ENCODE measurements around the gene EHMT2. TPM values are rescaled to one million over a fixed set of nuclear protein-coding genes. Genes with fewer than 3 reads are reported as not detected.

EHMT2 gene
- total and polyA plus RNA-seq, 2 of the 13 experiments (the other 11 are each of a cell fraction or from before 2014, with no cell fraction given) = 55.2 to 69.2 TPM

DNA sequence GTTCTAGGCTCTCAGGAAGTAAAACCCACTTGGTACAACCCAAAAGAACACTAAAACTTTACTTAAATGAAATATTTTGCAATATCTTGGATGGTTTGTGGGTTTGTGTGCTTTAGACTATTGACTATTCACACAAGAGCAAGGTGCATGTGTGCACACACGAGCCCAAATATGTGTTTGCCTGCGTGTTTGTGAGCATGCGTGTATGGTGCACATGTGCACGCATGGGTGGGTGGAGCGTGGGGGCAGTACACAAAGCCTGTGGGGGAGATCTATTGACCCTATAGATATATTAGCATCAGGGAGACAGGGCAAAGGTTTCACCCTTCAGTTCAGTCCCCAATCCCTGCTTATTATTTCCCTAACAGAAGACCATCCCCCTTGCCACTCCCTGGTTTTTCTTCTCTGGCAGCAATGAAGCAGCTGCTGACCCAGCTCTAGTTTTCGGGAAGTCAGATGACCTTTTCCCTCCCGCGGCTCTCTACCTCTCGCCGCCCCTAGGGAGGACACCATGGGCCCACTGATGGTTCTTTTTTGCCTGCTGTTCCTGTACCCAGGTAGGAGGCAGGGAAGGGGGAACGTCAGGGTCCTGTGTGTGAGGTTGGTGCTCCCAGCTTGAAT is 29.9 kb upstream of the EHMT2 start, which contains the start of gene C2 (continued):
- TF ChIP-seq ZNF180 (CRISPR knock-in tag; IDR thresholded peaks at IDR 0.05; ENCODE audit: borderline replicate concordance, low read depth) (no peak), ARNT2 (CRISPR knock-in tag; IDR thresholded peaks at IDR 0.05; ENCODE audit: low read depth) (peak; percentile 76), KLF15 (CRISPR knock-in tag; IDR thresholded peaks at IDR 0.05; ENCODE audit: borderline replicate concordance) (no peak), ZBTB21 (CRISPR knock-in tag; IDR thresholded peaks at IDR 0.05) (peak; percentile 67; the same call in 1 of the 2 replicates), ZNF619 (CRISPR knock-in tag; IDR thresholded peaks at IDR 0.05) (no peak), EHMT2 (IDR thresholded peaks at IDR 0.05; ENCODE audit: borderline replicate concordance, low read depth, low read length) (peak; percentile 50; the same call in 1 of the 2 replicates)
- TF ChIP-seq, protein P1, sequence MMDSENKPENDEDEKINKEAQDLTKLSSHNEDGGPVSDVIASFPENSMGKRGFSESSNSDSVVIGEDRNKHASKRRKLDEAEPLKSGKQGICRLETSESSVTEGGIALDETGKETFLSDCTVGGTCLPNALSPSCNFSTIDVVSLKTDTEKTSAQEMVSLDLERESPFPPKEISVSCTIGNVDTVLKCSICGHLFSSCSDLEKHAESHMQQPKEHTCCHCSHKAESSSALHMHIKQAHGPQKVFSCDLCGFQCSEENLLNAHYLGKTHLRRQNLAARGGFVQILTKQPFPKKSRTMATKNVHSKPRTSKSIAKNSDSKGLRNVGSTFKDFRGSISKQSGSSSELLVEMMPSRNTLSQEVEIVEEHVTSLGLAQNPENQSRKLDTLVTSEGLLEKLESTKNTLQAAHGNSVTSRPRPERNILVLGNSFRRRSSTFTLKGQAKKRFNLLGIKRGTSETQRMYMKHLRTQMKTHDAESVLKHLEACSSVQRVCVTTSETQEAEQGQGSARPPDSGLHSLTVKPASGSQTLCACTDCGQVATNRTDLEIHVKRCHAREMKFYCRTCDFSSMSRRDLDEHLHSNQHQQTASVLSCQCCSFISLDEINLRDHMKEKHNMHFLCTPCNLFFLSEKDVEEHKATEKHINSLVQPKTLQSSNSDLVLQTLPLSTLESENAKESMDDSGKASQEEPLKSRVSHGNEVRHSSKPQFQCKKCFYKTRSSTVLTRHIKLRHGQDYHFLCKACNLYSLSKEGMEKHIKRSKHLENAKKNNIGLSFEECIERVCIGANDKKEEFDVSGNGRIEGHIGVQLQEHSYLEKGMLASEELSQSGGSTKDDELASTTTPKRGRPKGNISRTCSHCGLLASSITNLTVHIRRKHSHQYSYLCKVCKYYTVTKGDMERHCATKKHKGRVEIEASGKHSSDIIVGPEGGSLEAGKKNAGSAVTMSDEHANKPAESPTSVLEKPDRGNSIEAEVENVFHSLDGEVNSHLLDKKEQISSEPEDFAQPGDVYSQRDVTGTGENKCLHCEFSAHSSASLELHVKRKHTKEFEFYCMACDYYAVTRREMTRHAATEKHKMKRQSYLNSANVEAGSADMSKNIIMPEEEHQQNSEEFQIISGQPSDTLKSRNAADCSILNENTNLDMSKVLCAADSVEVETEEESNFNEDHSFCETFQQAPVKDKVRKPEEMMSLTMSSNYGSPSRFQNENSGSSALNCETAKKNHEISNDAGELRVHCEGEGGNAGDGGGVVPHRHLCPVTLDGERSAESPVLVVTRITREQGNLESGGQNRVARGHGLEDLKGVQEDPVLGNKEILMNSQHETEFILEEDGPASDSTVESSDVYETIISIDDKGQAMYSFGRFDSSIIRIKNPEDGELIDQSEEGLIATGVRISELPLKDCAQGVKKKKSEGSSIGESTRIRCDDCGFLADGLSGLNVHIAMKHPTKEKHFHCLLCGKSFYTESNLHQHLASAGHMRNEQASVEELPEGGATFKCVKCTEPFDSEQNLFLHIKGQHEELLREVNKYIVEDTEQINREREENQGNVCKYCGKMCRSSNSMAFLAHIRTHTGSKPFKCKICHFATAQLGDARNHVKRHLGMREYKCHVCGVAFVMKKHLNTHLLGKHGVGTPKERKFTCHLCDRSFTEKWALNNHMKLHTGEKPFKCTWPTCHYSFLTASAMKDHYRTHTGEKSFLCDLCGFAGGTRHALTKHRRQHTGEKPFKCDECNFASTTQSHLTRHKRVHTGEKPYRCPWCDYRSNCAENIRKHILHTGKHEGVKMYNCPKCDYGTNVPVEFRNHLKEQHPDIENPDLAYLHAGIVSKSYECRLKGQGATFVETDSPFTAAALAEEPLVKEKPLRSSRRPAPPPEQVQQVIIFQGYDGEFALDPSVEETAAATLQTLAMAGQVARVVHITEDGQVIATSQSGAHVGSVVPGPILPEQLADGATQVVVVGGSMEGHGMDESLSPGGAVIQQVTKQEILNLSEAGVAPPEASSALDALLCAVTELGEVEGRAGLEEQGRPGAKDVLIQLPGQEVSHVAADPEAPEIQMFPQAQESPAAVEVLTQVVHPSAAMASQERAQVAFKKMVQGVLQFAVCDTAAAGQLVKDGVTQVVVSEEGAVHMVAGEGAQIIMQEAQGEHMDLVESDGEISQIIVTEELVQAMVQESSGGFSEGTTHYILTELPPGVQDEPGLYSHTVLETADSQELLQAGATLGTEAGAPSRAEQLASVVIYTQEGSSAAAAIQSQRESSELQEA (CRISPR knock-in tag; IDR thresholded peaks at IDR 0.05; ENCODE audit: not compliant biosample characterization) = no peak
- TF ChIP-seq, protein P2, sequence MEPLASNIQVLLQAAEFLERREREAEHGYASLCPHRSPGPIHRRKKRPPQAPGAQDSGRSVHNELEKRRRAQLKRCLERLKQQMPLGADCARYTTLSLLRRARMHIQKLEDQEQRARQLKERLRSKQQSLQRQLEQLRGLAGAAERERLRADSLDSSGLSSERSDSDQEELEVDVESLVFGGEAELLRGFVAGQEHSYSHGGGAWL (CRISPR knock-in tag; IDR thresholded peaks at IDR 0.05) = peak; percentile 45; the same call in 1 of the 2 replicates
- TF ChIP-seq, protein P3, sequence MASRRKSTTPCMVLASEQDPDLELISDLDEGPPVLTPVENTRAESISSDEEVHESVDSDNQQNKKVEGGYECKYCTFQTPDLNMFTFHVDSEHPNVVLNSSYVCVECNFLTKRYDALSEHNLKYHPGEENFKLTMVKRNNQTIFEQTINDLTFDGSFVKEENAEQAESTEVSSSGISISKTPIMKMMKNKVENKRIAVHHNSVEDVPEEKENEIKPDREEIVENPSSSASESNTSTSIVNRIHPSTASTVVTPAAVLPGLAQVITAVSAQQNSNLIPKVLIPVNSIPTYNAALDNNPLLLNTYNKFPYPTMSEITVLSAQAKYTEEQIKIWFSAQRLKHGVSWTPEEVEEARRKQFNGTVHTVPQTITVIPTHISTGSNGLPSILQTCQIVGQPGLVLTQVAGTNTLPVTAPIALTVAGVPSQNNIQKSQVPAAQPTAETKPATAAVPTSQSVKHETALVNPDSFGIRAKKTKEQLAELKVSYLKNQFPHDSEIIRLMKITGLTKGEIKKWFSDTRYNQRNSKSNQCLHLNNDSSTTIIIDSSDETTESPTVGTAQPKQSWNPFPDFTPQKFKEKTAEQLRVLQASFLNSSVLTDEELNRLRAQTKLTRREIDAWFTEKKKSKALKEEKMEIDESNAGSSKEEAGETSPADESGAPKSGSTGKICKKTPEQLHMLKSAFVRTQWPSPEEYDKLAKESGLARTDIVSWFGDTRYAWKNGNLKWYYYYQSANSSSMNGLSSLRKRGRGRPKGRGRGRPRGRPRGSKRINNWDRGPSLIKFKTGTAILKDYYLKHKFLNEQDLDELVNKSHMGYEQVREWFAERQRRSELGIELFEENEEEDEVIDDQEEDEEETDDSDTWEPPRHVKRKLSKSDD (CRISPR knock-in tag; IDR thresholded peaks at IDR 0.05; ENCODE audit: low read depth) = no peak
- TF ChIP-seq, protein P4, sequence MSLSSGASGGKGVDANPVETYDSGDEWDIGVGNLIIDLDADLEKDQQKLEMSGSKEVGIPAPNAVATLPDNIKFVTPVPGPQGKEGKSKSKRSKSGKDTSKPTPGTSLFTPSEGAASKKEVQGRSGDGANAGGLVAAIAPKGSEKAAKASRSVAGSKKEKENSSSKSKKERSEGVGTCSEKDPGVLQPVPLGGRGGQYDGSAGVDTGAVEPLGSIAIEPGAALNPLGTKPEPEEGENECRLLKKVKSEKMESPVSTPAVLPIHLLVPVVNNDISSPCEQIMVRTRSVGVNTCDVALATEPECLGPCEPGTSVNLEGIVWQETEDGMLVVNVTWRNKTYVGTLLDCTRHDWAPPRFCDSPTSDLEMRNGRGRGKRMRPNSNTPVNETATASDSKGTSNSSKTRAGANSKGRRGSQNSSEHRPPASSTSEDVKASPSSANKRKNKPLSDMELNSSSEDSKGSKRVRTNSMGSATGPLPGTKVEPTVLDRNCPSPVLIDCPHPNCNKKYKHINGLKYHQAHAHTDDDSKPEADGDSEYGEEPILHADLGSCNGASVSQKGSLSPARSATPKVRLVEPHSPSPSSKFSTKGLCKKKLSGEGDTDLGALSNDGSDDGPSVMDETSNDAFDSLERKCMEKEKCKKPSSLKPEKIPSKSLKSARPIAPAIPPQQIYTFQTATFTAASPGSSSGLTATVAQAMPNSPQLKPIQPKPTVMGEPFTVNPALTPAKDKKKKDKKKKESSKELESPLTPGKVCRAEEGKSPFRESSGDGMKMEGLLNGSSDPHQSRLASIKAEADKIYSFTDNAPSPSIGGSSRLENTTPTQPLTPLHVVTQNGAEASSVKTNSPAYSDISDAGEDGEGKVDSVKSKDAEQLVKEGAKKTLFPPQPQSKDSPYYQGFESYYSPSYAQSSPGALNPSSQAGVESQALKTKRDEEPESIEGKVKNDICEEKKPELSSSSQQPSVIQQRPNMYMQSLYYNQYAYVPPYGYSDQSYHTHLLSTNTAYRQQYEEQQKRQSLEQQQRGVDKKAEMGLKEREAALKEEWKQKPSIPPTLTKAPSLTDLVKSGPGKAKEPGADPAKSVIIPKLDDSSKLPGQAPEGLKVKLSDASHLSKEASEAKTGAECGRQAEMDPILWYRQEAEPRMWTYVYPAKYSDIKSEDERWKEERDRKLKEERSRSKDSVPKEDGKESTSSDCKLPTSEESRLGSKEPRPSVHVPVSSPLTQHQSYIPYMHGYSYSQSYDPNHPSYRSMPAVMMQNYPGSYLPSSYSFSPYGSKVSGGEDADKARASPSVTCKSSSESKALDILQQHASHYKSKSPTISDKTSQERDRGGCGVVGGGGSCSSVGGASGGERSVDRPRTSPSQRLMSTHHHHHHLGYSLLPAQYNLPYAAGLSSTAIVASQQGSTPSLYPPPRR (CRISPR knock-in tag; IDR thresholded peaks at IDR 0.05; ENCODE audit: borderline replicate concordance) = peak; percentile 91

Data from HepG2 (cell line).